KMS-11 (cell line): ENCODE measurements around the gene ASIC2.
A peak's percentile ranks its signal among the peaks of the same experiment; 100 is the strongest.

Source experiments
- H2AFZ ChIP-seq: fragments of 200-600 bp; sonication (generic); 2 replicates; pipeline ENCODE4 v1.6.1; 2016; ENCODE audit warnings: antibody characterized with exemption, mixed run types, low read depth
- H3K27ac ChIP-seq: fragments of 200-600 bp; sonication (generic); 2 replicates; pipeline ENCODE4 v1.6.1; 2016; ENCODE audit warnings: mild to moderate bottlenecking, mixed run types
- H3K27me3 ChIP-seq: fragments of 200-600 bp; sonication (generic); 2 replicates; pipeline ENCODE4 v1.6.1; 2017; ENCODE audit warnings: mild to moderate bottlenecking, low read depth, mixed run types, moderate library complexity; ENCODE audit not compliant: insufficient read depth
- H3K36me3 ChIP-seq: fragments of 200-600 bp; sonication (generic); 2 replicates; pipeline ENCODE4 v1.6.1; 2017; ENCODE audit warnings: mild to moderate bottlenecking, mixed run types; ENCODE audit not compliant: insufficient read depth
- H3K4me1 ChIP-seq: fragments of 200-600 bp; sonication (generic); 2 replicates; pipeline ENCODE4 v1.6.1; 2016; ENCODE audit warnings: mild to moderate bottlenecking, low read depth, mixed run types; ENCODE audit not compliant: poor library complexity, severe bottlenecking
- H3K4me2 ChIP-seq: fragments of 200-600 bp; sonication (generic); 2 replicates; pipeline ENCODE4 v1.7.0; 2016; ENCODE audit warnings: mild to moderate bottlenecking, mixed run types
- H3K4me3 ChIP-seq: fragments of 200-600 bp; sonication (generic); IDR thresholded peaks from 2 replicates; pipeline ENCODE4 v1.6.1; 2017; ENCODE audit warnings: low read depth, low read length, mixed read lengths; ENCODE audit not compliant: insufficient read depth
- H3K79me2 ChIP-seq: fragments of 200-600 bp; sonication (generic); 2 replicates; pipeline ENCODE4 v1.6.1; 2016; ENCODE audit warnings: low read depth, mixed run types; ENCODE audit not compliant: insufficient read depth
- H3K9ac ChIP-seq: fragments of 200-600 bp; sonication (generic); 2 replicates; pipeline ENCODE4 v1.6.1; 2016; ENCODE audit warnings: mild to moderate bottlenecking, mixed run types
- H4K20me1 ChIP-seq: fragments of 200-600 bp; sonication (generic); 2 replicates; pipeline ENCODE4 v1.6.1; 2016; ENCODE audit warnings: mild to moderate bottlenecking, mixed run types; ENCODE audit not compliant: insufficient read depth
- TF ChIP-seq, protein P1 (sequence below): fragments of 200-600 bp; sonication (generic); conservative IDR thresholded peaks from 2 replicates; pipeline ENCODE4 v1.6.1; 2017; ENCODE audit warnings: low read depth, mild to moderate bottlenecking, antibody characterized with exemption, low read length, moderate library complexity, mixed read lengths

ASIC2 gene

DNA sequence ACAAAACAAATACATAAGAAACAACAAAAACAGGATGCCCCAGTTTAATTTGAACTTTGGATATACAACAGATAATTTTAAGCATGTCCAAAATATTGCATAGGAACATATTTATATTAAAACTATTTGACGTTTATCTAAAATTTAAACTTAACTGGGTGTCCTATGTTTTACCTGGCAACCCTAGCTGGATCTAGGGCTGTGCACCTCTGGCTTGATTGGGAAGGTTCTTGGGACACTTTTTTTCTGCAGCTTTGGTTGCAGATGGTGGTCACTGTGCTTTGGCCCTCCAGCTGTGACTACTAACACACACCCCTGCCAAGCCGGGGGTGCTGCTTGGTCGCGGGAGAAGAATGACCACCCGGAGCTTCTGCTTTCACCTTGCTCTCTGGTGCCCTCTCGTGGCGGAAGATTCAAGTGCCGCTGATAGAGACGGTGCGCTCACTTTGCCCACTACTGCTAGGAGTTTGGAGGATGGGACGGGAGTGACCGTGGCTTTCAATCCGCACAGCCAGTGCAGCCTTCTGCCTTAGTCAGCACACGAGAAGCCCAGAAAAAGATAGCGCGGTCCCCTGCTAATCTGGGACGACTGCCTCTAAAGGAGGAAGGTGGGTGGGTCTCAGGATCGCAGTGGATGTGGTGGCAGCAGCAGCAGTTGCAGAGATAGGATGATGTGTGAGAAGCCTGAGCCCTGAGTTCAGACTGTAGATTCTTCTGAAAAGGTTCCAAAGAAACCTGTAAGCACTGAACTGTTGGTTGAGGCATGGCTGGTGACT is 294.8 kb downstream of the ASIC2 start:
- Histone ChIP-seq H3K27me3 (no peaks in the 10 kb centered on the region), H4K20me1 (no peaks in the 10 kb centered on the region), H3K27ac (no peak overlapping the region), H2AFZ (peak overlapping the region; percentile 63), H3K9ac (no peak overlapping the region; the same call in 1 of the 2 replicates), H3K4me2 (peak overlapping the region; percentile 40), H3K4me1 (peaks cover 28% of the 10 kb centered on the region), H3K4me3 (no peak overlapping the region), H3K79me2 (no peaks in the 10 kb centered on the region), H3K36me3 (no peaks in the 10 kb centered on the region)
- TF ChIP-seq, protein P1, sequence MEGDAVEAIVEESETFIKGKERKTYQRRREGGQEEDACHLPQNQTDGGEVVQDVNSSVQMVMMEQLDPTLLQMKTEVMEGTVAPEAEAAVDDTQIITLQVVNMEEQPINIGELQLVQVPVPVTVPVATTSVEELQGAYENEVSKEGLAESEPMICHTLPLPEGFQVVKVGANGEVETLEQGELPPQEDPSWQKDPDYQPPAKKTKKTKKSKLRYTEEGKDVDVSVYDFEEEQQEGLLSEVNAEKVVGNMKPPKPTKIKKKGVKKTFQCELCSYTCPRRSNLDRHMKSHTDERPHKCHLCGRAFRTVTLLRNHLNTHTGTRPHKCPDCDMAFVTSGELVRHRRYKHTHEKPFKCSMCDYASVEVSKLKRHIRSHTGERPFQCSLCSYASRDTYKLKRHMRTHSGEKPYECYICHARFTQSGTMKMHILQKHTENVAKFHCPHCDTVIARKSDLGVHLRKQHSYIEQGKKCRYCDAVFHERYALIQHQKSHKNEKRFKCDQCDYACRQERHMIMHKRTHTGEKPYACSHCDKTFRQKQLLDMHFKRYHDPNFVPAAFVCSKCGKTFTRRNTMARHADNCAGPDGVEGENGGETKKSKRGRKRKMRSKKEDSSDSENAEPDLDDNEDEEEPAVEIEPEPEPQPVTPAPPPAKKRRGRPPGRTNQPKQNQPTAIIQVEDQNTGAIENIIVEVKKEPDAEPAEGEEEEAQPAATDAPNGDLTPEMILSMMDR, result peak; percentile 96

DNA sequence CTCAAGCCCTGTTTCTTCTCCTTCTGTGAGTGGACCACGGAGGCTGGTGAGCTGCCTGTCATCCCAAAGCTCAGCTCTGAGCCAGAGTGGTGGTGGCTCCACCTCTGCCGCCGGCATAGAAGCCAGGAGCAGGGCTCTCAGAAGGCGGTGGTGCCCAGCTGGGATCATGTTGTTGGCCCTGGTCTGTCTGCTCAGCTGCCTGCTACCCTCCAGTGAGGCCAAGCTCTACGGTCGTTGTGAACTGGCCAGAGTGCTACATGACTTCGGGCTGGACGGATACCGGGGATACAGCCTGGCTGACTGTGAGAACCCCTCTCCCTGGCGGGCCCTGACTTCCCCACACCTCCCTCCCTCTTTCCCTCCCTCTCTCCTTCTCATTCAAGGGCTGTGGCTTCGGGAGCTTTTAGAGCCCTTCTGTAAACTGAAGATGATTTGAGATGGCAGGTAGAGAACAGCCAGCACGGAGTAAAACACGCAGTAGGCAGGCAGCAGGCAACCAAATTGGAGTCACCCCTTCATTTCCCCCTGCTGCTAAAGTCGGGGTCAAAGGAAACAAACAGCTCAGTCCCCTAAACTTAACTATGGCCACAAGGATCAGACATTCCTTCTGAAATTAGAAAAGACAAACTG is 297.6 kb downstream of the ASIC2 start:
- no peaks in the 10 kb centered on the region for H3K27me3 ChIP-seq
- no peaks in the 10 kb centered on the region for H4K20me1 ChIP-seq
- H3K79me2 ChIP-seq, result no peaks in the 10 kb centered on the region
- H3K9ac ChIP-seq, result no peak overlapping the region
- H3K4me3 ChIP-seq, result no peak overlapping the region
- no peak overlapping the region for H3K4me2 ChIP-seq
- TF ChIP-seq, protein P1, result no peak
- H2AFZ ChIP-seq, result no peak overlapping the region
- H3K27ac ChIP-seq, result no peak overlapping the region
- peaks cover 53% of the 10 kb centered on the region for H3K4me1 ChIP-seq
- H3K36me3 ChIP-seq, result no peaks in the 10 kb centered on the region

DNA sequence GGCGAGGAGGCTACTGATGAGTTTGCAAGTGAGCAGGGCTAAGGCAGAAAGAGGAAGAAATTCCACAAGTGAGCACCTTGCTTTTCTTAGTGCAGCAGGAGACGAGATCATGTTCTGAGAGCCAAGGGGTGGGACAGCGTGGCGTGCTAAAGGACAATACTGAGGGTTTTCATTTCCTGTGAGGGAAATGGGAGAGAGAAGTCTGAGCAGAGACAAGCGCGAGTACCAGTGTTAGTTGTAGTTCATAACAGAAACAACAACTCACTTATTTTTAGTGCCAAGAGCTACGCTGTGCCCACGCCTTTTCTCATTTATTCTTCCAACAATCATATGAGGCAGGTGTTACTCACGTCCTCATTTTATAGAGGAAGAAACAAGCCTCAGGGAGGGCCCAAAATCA is 299.1 kb downstream of the ASIC2 start:
- no peaks in the 10 kb centered on the region for H3K79me2 ChIP-seq

DNA sequence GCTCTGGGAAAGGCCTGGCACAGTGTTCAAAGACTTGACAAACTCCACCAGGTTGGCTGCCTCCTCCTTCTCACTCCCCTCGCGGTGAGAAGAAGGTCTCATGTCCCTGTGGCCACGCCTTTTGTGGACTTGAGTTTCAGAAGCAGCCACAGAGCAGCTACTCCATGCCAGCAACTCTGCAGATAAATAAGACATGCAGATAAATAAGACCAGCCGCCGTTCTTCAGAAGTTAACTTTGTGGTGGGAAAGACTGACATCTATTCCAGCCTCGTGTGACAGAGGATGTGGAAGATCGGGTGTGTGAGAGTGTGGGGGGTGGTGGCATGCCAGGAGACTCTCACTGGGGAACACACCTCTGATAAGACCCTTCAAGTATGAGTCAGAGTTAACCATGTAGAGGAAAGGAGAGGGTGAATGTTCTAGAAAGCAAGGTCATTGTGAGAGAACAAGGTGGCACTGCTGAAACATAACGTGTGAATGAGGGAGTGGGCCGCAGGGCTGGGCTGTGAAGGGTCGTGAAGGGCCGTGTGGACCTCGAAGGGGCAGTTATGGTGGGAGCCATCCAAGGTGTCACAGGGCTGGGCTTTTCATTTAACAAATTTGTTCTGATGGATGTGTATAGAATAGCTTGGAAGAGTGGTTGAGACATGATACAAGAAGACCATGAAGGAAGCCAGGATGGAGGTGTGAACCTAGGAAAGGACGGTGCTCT is 300.6 kb downstream of the ASIC2 start:
- Histone ChIP-seq H3K4me3 (no peak overlapping the region), H3K27ac (peak overlapping the region; percentile 55), H3K9ac (peak overlapping the region; percentile 28; the same call in 1 of the 2 replicates), H3K79me2 (no peaks in the 10 kb centered on the region), H3K4me1 (peaks cover 64% of the 10 kb centered on the region), H3K27me3 (no peaks in the 10 kb centered on the region), H3K4me2 (peak overlapping the region; percentile 53), H3K36me3 (no peaks in the 10 kb centered on the region), H2AFZ (peak overlapping the region; percentile 24), H4K20me1 (no peaks in the 10 kb centered on the region)
- TF ChIP-seq, protein P1, result no peak

More for the DNA sequence above, 299.1 kb downstream of the ASIC2 start:
- TF ChIP-seq, protein P1, result no peak
- no peaks in the 10 kb centered on the region for H3K27me3 ChIP-seq
- peaks cover 63% of the 10 kb centered on the region for H3K4me1 ChIP-seq
- no peaks in the 10 kb centered on the region for H4K20me1 ChIP-seq
- H3K4me3 ChIP-seq, result no peak overlapping the region
- H3K4me2 ChIP-seq, result no peak overlapping the region; the same call in 1 of the 2 replicates
- no peak overlapping the region for H2AFZ ChIP-seq
- no peaks in the 10 kb centered on the region for H3K36me3 ChIP-seq
- H3K27ac ChIP-seq, result no peak overlapping the region
- no peak overlapping the region for H3K9ac ChIP-seq
